Naive thymus-derived CD4-positive, alpha-beta T cell (primary cell): ENCODE results near the gene PRKCB. TPM values are rescaled to one million over a fixed set of nuclear protein-coding genes. Genes with fewer than 3 reads are reported as not detected.

Source experiments
- ATAC-seq: fragments of 150-1000 bp; cut with Tn5 transposase; 2 replicates; pipeline ENCODE4 v1.10.0; 2021; ENCODE audit warnings: mild to moderate bottlenecking, moderate library complexity
- CTCF ChIA-PET: fragments of 350-600 bp; sonication (Branson Sonifier 250); formaldehyde crosslinking; loops from one replicate; lab custom pipeline; 2021; ENCODE audit warnings: antibody characterized with exemption; lab: Charles Lee
- POLR2A ChIA-PET: fragments of 350-600 bp; sonication (Branson Sonifier 250); formaldehyde crosslinking; loops from one replicate; lab custom pipeline; 2021; ENCODE audit warnings: antibody characterized with exemption, inconsistent platforms; lab: Charles Lee
- DNase-seq, 9 donors: peaks; one replicate each; pipeline versions ENCODE4 v3.0.0 to v3.0.0-alpha.2; 2020 to 2022; ENCODE audit warnings: mixed read lengths in 1 of 9
- H3K27ac ChIP-seq: one replicate; pipeline ENCODE4 v1.7.0; 2013; ENCODE audit warnings: mild to moderate bottlenecking, low read depth, low read length, moderate library complexity
- H3K27me3 ChIP-seq, 2 donors: one replicate each; pipeline ENCODE4 v1.7.0; 2013; ENCODE audit warnings: low read length in 2 of 2, mild to moderate bottlenecking in 2 of 2, moderate library complexity in 2 of 2; ENCODE audit not compliant: control insufficient read depth in 2 of 2, insufficient read depth in 2 of 2
- H3K36me3 ChIP-seq, 3 experiments: 1 replicate in 2 of 3; 2 replicates in 1 of 3; pipeline ENCODE4 v1.7.0; 2013; ENCODE audit warnings: low read length in 3 of 3, mild to moderate bottlenecking in 3 of 3, moderate library complexity in 1 of 3; ENCODE audit not compliant: insufficient read depth in 3 of 3, control insufficient read depth in 2 of 3
- H3K4me1 ChIP-seq, 2 donors: one replicate each; pipeline ENCODE4 v1.7.0; 2013; ENCODE audit warnings: low read length in 2 of 2, mild to moderate bottlenecking in 2 of 2, moderate library complexity in 1 of 2; ENCODE audit not compliant: control insufficient read depth in 2 of 2, insufficient read depth in 2 of 2
- H3K4me3 ChIP-seq: 2 replicates; pipeline ENCODE4 v1.7.0; 2013; ENCODE audit warnings: mild to moderate bottlenecking, low read length
- H3K9me3 ChIP-seq, 3 experiments: 1 replicate in 2 of 3; 2 replicates in 1 of 3; pipeline ENCODE4 v1.7.0; 2013; ENCODE audit warnings: low read length in 3 of 3; ENCODE audit not compliant: control insufficient read depth in 2 of 3
- H3K27ac Mint-ChIP-seq, 9 donors: one replicate each; pipeline ENCODE4 v1.8.0; 2020 to 2022; ENCODE audit warnings: mixed read lengths in 9 of 9, mild to moderate bottlenecking in 8 of 9, moderate library complexity in 5 of 9, inconsistent platforms in 2 of 9
- H3K27me3 Mint-ChIP-seq, 5 donors: one replicate each; pipeline ENCODE4 v1.8.0; 2021 to 2022; ENCODE audit warnings: mixed read lengths in 5 of 5, mild to moderate bottlenecking in 1 of 5
- H3K36me3 Mint-ChIP-seq, 5 donors: one replicate each; pipeline ENCODE4 v1.8.0; 2020 to 2022; ENCODE audit warnings: mixed read lengths in 5 of 5, mild to moderate bottlenecking in 3 of 5, inconsistent platforms in 1 of 5
- H3K4me1 Mint-ChIP-seq, 7 donors: one replicate each; pipeline ENCODE4 v1.8.0; 2020 to 2022; ENCODE audit warnings: mixed read lengths in 7 of 7, mild to moderate bottlenecking in 3 of 7, inconsistent platforms in 1 of 7
- H3K4me3 Mint-ChIP-seq, 10 donors: one replicate each; pipeline ENCODE4 v1.8.0; 2020 to 2022; ENCODE audit warnings: mild to moderate bottlenecking in 10 of 10, mixed read lengths in 10 of 10, moderate library complexity in 6 of 10, inconsistent platforms in 2 of 10
- H3K9me3 Mint-ChIP-seq, 11 donors: one replicate each; pipeline ENCODE4 v1.8.0; 2020 to 2022; ENCODE audit warnings: mixed read lengths in 11 of 11, mild to moderate bottlenecking in 4 of 11, inconsistent platforms in 1 of 11, moderate library complexity in 1 of 11
- intact Hi-C, 2 donors: fragments of 100-400 bp; cut with micrococcal nuclease; formaldehyde crosslinking; loops; one replicate each; pipeline ENCODE4 v1.15.1; 2023
- polyA plus RNA-seq, 2 donors: library from polyadenylated mRNA; unstranded; fragments of 300-500 nt; fragmentation: Illumina TruSeq; gene quantifications; one replicate each; pipeline ENCODE4 v1.2.3, GENCODE V29; 2021
- total RNA-seq, 6 experiments: library from RNA in 5 of 6; stranded (reverse) in 5 of 6; gene quantifications; 1 replicate in 5 of 6; 2 replicates in 1 of 6; pipeline ENCODE4 v1.2.3 and lab custom pipeline; 2021 to 2026

PRKCB gene
- total and polyA plus RNA-seq, 7 experiments from 2014 or later: 32.4 to 180 (median 72.9) TPM

- ChIA-PET CTCF (interaction anchor here (1.1 to 1.4 kb wide), 2 partner anchors 14 to 148 kb away, joined by 3 to 5 read pairs; no protein-coding TSS in a partner anchor), POLR2A (interaction anchor here (0.8 to 1.8 kb wide), 5 partner anchors 9 to 35 kb away, joined by 3 to 4 read pairs (median 3); no protein-coding TSS in a partner anchor)
- intact Hi-C loops: loop anchor here (2.0 to 5.0 kb wide), 3 partner anchors 14 to 85 kb away; no protein-coding TSS in a partner anchor
- Histone ChIP-seq H3K27me3 (no peaks in the 10 kb centered on the region), H3K36me3 (no peaks in the 10 kb centered on the region), H3K9me3 (no peaks in the 10 kb centered on the region), H3K4me3 (no peak overlapping the region), H3K4me1 (peaks cover 36 to 66% of the 10 kb centered on the region in 2 donors), H3K27ac (no peak overlapping the region)
- DNase-seq (no peak), ATAC-seq (no peak)
- H3K27ac Mint-ChIP-seq: peak overlapping the region in 3 of 9 donors; percentile 14 to 59 (median 25)
- H3K4me3 Mint-ChIP-seq: no peak overlapping the region
- peaks cover 0 to 17% (median 0%) of the 10 kb centered on the region in 5 donors for H3K36me3 Mint-ChIP-seq
- H3K4me1 Mint-ChIP-seq: peaks cover 67 to 96% (median 87%) of the 10 kb centered on the region in 7 donors
- H3K9me3 Mint-ChIP-seq: no peaks in the 10 kb centered on the region
- no peaks in the 10 kb centered on the region for H3K27me3 Mint-ChIP-seq
These were observed 26.8 kb downstream of the PRKCB start for GRCh38 chr16:23862556-23862955.

GRCh38 chr16:23863511-23864422, 28.0 kb downstream of the PRKCB start:
- Mint-ChIP-seq H3K27me3 (no peaks in the 10 kb centered on the region), H3K36me3 (peaks cover 0 to 17% (median 0%) of the 10 kb centered on the region in 5 donors), H3K4me3 (peak overlapping the region; percentile 84 to 92 (median 89)), H3K9me3 (no peaks in the 10 kb centered on the region), H3K27ac (peak overlapping the region; percentile 87 to 95 (median 93)), H3K4me1 (peaks cover 63 to 96% (median 87%) of the 10 kb centered on the region in 7 donors)
- Histone ChIP-seq H3K27ac (peak overlapping the region; percentile 61), H3K27me3 (no peaks in the 10 kb centered on the region), H3K9me3 (no peaks in the 10 kb centered on the region), H3K4me1 (peaks cover 43 to 69% of the 10 kb centered on the region in 2 donors), H3K4me3 (peak overlapping the region; percentile 59), H3K36me3 (no peaks in the 10 kb centered on the region)
- POLR2A ChIA-PET: interaction anchor here (0.6 to 1.9 kb wide), 9 partner anchors 11 to 89 kb away, joined by 3 to 7 read pairs (median 4); no protein-coding TSS in a partner anchor
- ATAC-seq (peak; percentile 92), DNase-seq (peak in 7 of 9 donors; percentile 24 to 70 (median 67))
- intact Hi-C loops: loop anchor here (1.0 to 5.0 kb wide), 10 partner anchors 11 to 147 kb away; no protein-coding TSS in a partner anchor
- CTCF ChIA-PET: interaction anchor here (0.6 to 1.2 kb wide), 5 partner anchors 11 to 968 kb away, joined by 3 to 6 read pairs (median 4); no protein-coding TSS in a partner anchor

- CTCF ChIA-PET: interaction anchor here (0.9 kb wide), 1 partner anchor 8 kb away, joined by 3 read pairs; no protein-coding TSS in a partner anchor
- Mint-ChIP-seq H3K4me1 (peaks cover 61 to 93% (median 87%) of the 10 kb centered on the region in 7 donors), H3K27me3 (no peaks in the 10 kb centered on the region), H3K4me3 (peak overlapping the region in 9 of 10 donors; percentile 1 to 60 (median 40)), H3K36me3 (peaks cover 0 to 15% (median 0%) of the 10 kb centered on the region in 5 donors), H3K9me3 (no peaks in the 10 kb centered on the region), H3K27ac (peak overlapping the region in 7 of 9 donors; percentile 29 to 93 (median 67))
- peak overlapping the region; percentile 8 for H3K27ac ChIP-seq
- H3K4me1 ChIP-seq: peaks cover 37 to 65% of the 10 kb centered on the region in 2 donors
- intact Hi-C loops: no loop called here
- DNase-seq: no peak
- H3K27me3 ChIP-seq: no peaks in the 10 kb centered on the region
- no peak for ATAC-seq
- POLR2A ChIA-PET: interaction anchor here (1.1 kb wide), 1 partner anchor 9 kb away, joined by 3 read pairs; no protein-coding TSS in a partner anchor
- no peak overlapping the region for H3K4me3 ChIP-seq
- H3K9me3 ChIP-seq: no peaks in the 10 kb centered on the region
- H3K36me3 ChIP-seq: no peaks in the 10 kb centered on the region
These were observed 30.1 kb downstream of the PRKCB start for GRCh38 chr16:23865853-23866252.

GRCh38 chr16:23866621-23867020, 30.8 kb downstream of the PRKCB start:
- Histone ChIP-seq H3K4me1 (peaks cover 37 to 60% of the 10 kb centered on the region in 2 donors), H3K9me3 (no peaks in the 10 kb centered on the region), H3K36me3 (no peaks in the 10 kb centered on the region), H3K27me3 (no peaks in the 10 kb centered on the region), H3K27ac (no peak overlapping the region), H3K4me3 (no peak overlapping the region)
- DNase-seq (no peak), ATAC-seq (no peak)
- Mint-ChIP-seq H3K4me1 (peaks cover 61 to 96% (median 92%) of the 10 kb centered on the region in 7 donors), H3K27me3 (no peaks in the 10 kb centered on the region), H3K9me3 (no peaks in the 10 kb centered on the region), H3K4me3 (peak overlapping the region in 3 of 10 donors; percentile 18 to 60 (median 37)), H3K27ac (peak overlapping the region in 6 of 9 donors; percentile 29 to 93 (median 69)), H3K36me3 (peaks cover 0 to 19% (median 4%) of the 10 kb centered on the region in 5 donors)
- intact Hi-C loops: no loop called here
- POLR2A ChIA-PET: interaction anchor here (1.2 kb wide), 1 partner anchor 18 kb away, joined by 3 read pairs; no protein-coding TSS in a partner anchor
- CTCF ChIA-PET: interaction anchor here (0.6 kb wide), 1 partner anchor 24 kb away, joined by 4 read pairs; no protein-coding TSS in a partner anchor

GRCh38 chr16:23867566-23867965, 31.8 kb downstream of the PRKCB start:
- Histone ChIP-seq H3K36me3 (no peaks in the 10 kb centered on the region), H3K4me3 (no peak overlapping the region), H3K9me3 (no peaks in the 10 kb centered on the region), H3K27me3 (no peaks in the 10 kb centered on the region), H3K4me1 (peaks cover 35 to 53% of the 10 kb centered on the region in 2 donors), H3K27ac (no peak overlapping the region)
- ATAC-seq (no peak), DNase-seq (no peak)
- H3K9me3 Mint-ChIP-seq: no peaks in the 10 kb centered on the region
- CTCF ChIA-PET: no interaction called here
- intact Hi-C loops: no loop called here
- H3K36me3 Mint-ChIP-seq: peaks cover 0 to 17% (median 4%) of the 10 kb centered on the region in 5 donors
- peak overlapping the region in 3 of 9 donors; percentile 43 to 66 (median 51) for H3K27ac Mint-ChIP-seq
- POLR2A ChIA-PET: interaction anchor here (1.2 kb wide), 1 partner anchor 19 kb away, joined by 3 read pairs; no protein-coding TSS in a partner anchor
- H3K4me3 Mint-ChIP-seq: no peak overlapping the region
- peaks cover 66 to 91% (median 87%) of the 10 kb centered on the region in 7 donors for H3K4me1 Mint-ChIP-seq
- no peaks in the 10 kb centered on the region for H3K27me3 Mint-ChIP-seq

- DNase-seq: no peak
- CTCF ChIA-PET: interaction anchor here (1.0 to 1.6 kb wide), 3 partner anchors 9 to 142 kb away, joined by 3 to 6 read pairs (median 6); no protein-coding TSS in a partner anchor
- H3K27ac Mint-ChIP-seq: peak overlapping the region in 1 of 9 donors; percentile 66
These were observed 32.4 kb downstream of the PRKCB start for GRCh38 chr16:23868136-23868535.

More at GRCh38 chr16:23868136-23868535, 32.4 kb downstream of the PRKCB start:
- H3K27me3 Mint-ChIP-seq: no peaks in the 10 kb centered on the region
- peaks cover 68 to 88% (median 84%) of the 10 kb centered on the region in 7 donors for H3K4me1 Mint-ChIP-seq
- intact Hi-C loops: no loop called here
- H3K4me1 ChIP-seq: peaks cover 33 to 50% of the 10 kb centered on the region in 2 donors
- H3K36me3 ChIP-seq: no peaks in the 10 kb centered on the region
- H3K9me3 ChIP-seq: no peaks in the 10 kb centered on the region
- H3K36me3 Mint-ChIP-seq: peaks cover 0 to 17% (median 4%) of the 10 kb centered on the region in 5 donors
- POLR2A ChIA-PET: no interaction called here
- ATAC-seq: no peak
- H3K27ac ChIP-seq: no peak overlapping the region
- H3K4me3 ChIP-seq: no peak overlapping the region
- no peaks in the 10 kb centered on the region for H3K27me3 ChIP-seq
- H3K4me3 Mint-ChIP-seq: peak overlapping the region in 2 of 10 donors; percentile 66 to 70
- no peaks in the 10 kb centered on the region for H3K9me3 Mint-ChIP-seq
